RWPE2 (cell line): ENCODE data around the gene BLACAT1.
"Not testable (repeated sequence)": the region's sequence is repeated elsewhere in the genome, so short reads cannot be mapped to it uniquely, and the experiment has no call there.

ENCODE experiments used
- ATAC-seq: fragments of 200-7000 bp; cut with Tn5 transposase; 3 replicates; pipeline ENCODE4 v1.9.1; 2021; ENCODE audit warnings: low read depth
- DNase-seq: peaks from one replicate; pipeline ENCODE4 v3.0.0-alpha.2; 2020; ENCODE audit warnings: low spot score
- H3K27ac ChIP-seq: fragments of 450-650 bp; 2 replicates; pipeline ENCODE4 v1.5.1; 2017; ENCODE audit warnings: mild to moderate bottlenecking; ENCODE audit not compliant: poor library complexity, severe bottlenecking
- H3K27me3 ChIP-seq: fragments of 250-450 bp; sonication (Bioruptor Pico); 2 replicates; pipeline ENCODE4 v1.5.1; 2021; ENCODE audit warnings: mild to moderate bottlenecking, moderate library complexity; ENCODE audit not compliant: insufficient read depth, poor library complexity, severe bottlenecking
- H3K36me3 ChIP-seq: fragments of 250-450 bp; sonication (Bioruptor Pico); 2 replicates; pipeline ENCODE4 v1.5.1; 2020; ENCODE audit warnings: low read depth, mild to moderate bottlenecking, moderate library complexity
- H3K4me1 ChIP-seq: fragments of 250-450 bp; sonication (Bioruptor Pico); 2 replicates; pipeline ENCODE4 v1.5.1; 2021; ENCODE audit warnings: mild to moderate bottlenecking, moderate library complexity; ENCODE audit not compliant: insufficient read depth, poor library complexity, severe bottlenecking
- H3K4me3 ChIP-seq: fragments of 250-450 bp; sonication (Bioruptor Pico); 2 replicates; pipeline ENCODE4 v1.5.1; 2021; ENCODE audit warnings: mild to moderate bottlenecking, moderate library complexity; ENCODE audit not compliant: severe bottlenecking
- H3K9me3 ChIP-seq: fragments of 250-450 bp; sonication (Bioruptor Pico); 2 replicates; pipeline ENCODE4 v1.5.1; 2021; ENCODE audit warnings: mild to moderate bottlenecking, moderate library complexity; ENCODE audit not compliant: severe bottlenecking
- TF ChIP-seq, protein P1 (sequence below): fragments of 450-650 bp; IDR thresholded peaks from one replicate; pipeline ENCODE4 v1.5.1; 2017; ENCODE audit warnings: mild to moderate bottlenecking, moderate library complexity; ENCODE audit not compliant: poor library complexity, severe bottlenecking

The BLACAT1 gene

DNA sequence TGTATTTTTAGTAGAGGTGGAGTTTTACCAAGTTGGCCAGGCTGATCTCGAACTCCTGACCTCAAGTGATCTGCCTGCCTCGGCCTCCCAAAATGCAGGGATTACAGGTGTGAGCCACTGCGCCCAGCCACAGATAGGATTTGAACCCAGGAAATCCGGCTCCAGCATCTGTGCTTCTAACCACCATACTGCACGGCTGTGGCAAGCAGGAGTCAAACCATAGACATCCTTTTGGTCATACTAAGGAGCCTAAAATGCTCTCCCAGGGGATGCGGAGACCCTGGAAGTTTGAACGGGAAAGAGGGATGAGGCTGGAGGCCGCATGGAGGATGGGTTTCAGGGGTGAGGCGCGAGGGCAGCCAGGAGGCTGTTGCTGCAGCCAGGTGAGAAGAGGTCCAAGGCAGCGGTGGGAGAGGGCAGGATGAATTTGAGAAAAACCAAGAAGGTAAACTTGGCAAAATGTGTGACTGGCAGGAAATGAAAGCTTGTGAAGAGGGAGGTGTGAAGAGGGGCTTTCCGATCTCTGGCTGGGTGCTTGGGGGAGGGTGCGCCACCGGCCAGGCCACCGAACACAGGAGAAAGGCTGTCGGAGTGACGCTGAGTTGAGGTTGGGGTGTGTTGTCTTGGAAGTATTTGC lies 24.6 kb upstream of the BLACAT1 start:
- Histone ChIP-seq H3K27me3 (no peaks in the 10 kb centered on the region), H3K9me3 (no peaks in the 10 kb centered on the region), H3K4me1 (peaks cover 22% of the 10 kb centered on the region), H3K27ac (no peak overlapping the region), H3K36me3 (no peaks in the 10 kb centered on the region), H3K4me3 (no peak overlapping the region)
- DNase-seq: no peak
- TF ChIP-seq, protein P1, sequence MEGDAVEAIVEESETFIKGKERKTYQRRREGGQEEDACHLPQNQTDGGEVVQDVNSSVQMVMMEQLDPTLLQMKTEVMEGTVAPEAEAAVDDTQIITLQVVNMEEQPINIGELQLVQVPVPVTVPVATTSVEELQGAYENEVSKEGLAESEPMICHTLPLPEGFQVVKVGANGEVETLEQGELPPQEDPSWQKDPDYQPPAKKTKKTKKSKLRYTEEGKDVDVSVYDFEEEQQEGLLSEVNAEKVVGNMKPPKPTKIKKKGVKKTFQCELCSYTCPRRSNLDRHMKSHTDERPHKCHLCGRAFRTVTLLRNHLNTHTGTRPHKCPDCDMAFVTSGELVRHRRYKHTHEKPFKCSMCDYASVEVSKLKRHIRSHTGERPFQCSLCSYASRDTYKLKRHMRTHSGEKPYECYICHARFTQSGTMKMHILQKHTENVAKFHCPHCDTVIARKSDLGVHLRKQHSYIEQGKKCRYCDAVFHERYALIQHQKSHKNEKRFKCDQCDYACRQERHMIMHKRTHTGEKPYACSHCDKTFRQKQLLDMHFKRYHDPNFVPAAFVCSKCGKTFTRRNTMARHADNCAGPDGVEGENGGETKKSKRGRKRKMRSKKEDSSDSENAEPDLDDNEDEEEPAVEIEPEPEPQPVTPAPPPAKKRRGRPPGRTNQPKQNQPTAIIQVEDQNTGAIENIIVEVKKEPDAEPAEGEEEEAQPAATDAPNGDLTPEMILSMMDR: no peak
- no peak for ATAC-seq

DNA sequence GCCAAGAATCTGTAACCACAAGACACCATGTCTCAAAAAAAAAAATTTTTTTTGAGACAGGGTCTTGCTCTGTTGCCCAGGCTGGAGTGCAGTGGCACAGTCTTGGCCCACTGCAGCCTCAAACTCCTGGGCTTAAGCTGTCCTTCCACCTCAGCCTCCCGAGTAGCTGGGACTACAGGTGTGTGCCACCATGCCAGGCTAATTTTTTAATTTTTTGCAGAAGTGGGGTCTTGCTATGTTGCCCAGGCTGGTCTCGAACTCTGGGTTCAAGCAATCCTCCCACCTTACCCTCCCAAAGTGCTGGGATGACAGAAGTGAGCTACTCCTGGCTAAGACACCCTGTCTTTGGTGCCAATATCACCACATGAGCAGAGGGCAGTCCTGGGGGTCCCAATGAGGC lies 23.1 kb upstream of the BLACAT1 start:
- H3K4me3 ChIP-seq: not testable (repeated sequence)

DNA sequence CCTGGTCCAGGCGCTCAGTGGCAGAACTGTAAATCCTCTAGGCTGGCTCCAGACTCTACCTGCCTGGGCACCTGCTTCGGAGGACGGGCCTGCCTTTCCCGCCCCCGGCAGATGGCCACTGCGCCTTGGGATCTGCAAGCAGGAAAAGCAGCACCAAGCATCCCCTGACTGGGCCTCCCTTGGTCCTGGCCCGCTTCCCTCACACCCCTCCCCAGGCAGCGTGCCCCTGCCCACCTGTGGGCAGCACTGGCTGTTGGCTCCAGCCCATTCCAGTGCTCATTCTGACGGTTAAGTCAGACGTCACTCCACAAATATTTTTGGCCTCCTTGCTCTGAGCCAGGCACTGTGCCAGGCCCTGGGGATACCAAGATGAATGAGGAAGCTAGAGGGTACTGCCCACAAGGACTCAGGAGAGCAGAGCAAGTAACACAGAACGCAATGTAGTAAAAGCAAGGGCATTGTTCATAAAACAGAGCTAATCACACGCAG lies 22.0 kb upstream of the BLACAT1 start:
- no peaks in the 10 kb centered on the region for H3K27me3 ChIP-seq
- ATAC-seq: peak; percentile 88
- no peak overlapping the region for H3K4me3 ChIP-seq
- TF ChIP-seq, protein P1: no peak
- peak overlapping the region; percentile 80 for H3K27ac ChIP-seq
- H3K4me1 ChIP-seq: peaks cover 22% of the 10 kb centered on the region
- DNase-seq: peak; percentile 91
- no peaks in the 10 kb centered on the region for H3K9me3 ChIP-seq
- H3K36me3 ChIP-seq: no peaks in the 10 kb centered on the region

More for the DNA sequence above, 23.1 kb upstream of the BLACAT1 start:
- not testable (repeated sequence) for H3K9me3 ChIP-seq, H3K27me3 ChIP-seq, ATAC-seq, H3K36me3 ChIP-seq, DNase-seq
- Histone ChIP-seq H3K27ac (peak overlapping the region; percentile 80), H3K4me1 (peaks cover 22% of the 10 kb centered on the region)

DNA sequence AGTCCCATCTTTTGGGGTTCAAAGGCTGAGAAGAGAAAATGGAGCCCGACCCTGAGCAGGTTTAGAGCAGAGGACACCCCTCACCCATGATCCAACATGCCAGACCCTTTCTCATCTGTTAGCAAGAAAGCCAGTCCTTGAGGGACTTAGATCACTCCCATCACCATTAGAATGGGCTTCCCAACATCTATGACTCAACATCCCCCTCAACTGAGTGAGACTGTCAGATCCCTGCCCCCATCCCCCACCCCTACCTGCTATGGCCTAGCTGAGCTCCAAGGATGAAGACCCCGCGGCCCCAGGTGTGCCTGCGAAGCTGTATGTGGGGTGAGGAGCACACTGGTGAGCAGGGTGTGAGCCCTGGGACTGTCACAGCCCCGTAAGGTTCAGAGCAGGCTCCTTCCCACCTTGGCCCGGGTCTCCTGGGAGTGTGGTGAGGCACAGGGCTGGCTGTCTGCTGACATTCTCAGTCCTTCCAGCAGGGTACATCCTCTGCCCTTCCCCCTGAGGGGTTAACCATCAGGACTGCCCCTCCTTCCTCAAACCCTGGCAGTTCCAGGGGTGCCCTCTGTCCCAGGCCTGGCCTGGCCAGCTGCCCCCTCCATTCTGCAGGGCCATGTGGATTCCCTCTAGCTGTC lies 21.4 kb upstream of the BLACAT1 start:
- Histone ChIP-seq H3K27me3 (no peaks in the 10 kb centered on the region), H3K27ac (peak overlapping the region; percentile 80), H3K4me3 (no peak overlapping the region), H3K36me3 (no peaks in the 10 kb centered on the region), H3K4me1 (peaks cover 22% of the 10 kb centered on the region), H3K9me3 (no peaks in the 10 kb centered on the region)
- peak; percentile 13; the same call in 1 of the 3 replicates for ATAC-seq
- TF ChIP-seq, protein P1: no peak
- DNase-seq: no peak

DNA sequence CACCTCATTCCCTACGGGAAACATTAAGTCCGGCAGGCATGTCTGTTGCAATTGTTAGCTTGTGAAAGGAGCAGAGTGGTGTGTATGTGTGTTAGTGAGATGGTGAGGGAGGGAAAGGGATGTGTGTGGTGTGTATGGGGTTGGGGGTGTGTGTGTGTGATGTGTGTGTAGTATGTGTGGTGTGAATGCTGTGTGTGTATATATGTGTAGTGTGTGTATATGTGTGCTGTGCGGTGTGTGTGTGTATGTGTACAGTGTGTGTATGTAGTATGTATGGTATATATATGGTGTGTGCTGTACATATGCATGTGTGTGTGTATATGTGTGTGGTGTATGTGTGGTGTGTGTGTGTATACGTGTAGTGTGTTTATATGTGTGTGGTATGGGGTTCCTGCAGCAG lies 20.8 kb upstream of the BLACAT1 start:
- TF ChIP-seq, protein P1: no peak
- DNase-seq: no peak
- Histone ChIP-seq H3K9me3 (no peaks in the 10 kb centered on the region), H3K36me3 (no peaks in the 10 kb centered on the region), H3K4me3 (no peak overlapping the region), H3K27ac (no peak overlapping the region), H3K4me1 (peaks cover 18% of the 10 kb centered on the region), H3K27me3 (no peaks in the 10 kb centered on the region)
- no peak for ATAC-seq
